GM12873 (cell line): Measurements from ENCODE around the gene ITPKC.

Experiments
- TF ChIP-seq, protein P1 (sequence below): IDR thresholded peaks from 2 replicates; pipeline ENCODE4 v1.5.1; 2012; ENCODE audit warnings: low read depth, mild to moderate bottlenecking, moderate library complexity, low read length, control low read depth; ENCODE audit not compliant: insufficient read depth; ENCODE audit errors: missing control alignments

The ITPKC gene

DNA sequence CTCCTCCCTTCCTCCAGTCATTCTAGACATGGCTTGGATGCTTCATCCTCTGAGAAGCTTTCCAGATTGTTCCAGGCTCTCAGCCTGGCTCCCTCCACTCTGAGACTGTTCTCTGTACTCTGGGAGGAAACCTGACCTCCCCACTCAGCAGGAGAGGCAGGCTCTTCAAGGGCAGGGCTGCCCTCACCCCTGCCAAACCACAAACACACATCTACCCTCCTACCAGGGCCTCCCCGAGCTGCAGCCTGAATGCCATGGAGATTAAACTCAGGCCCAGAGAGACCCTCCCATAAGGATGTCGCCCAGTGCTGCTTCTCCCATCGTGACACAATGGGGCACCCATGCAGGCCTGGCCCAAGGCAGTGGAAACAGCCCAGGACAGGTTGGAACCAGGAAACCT lies 42.6 kb upstream of the ITPKC start:
- TF ChIP-seq, protein P1, sequence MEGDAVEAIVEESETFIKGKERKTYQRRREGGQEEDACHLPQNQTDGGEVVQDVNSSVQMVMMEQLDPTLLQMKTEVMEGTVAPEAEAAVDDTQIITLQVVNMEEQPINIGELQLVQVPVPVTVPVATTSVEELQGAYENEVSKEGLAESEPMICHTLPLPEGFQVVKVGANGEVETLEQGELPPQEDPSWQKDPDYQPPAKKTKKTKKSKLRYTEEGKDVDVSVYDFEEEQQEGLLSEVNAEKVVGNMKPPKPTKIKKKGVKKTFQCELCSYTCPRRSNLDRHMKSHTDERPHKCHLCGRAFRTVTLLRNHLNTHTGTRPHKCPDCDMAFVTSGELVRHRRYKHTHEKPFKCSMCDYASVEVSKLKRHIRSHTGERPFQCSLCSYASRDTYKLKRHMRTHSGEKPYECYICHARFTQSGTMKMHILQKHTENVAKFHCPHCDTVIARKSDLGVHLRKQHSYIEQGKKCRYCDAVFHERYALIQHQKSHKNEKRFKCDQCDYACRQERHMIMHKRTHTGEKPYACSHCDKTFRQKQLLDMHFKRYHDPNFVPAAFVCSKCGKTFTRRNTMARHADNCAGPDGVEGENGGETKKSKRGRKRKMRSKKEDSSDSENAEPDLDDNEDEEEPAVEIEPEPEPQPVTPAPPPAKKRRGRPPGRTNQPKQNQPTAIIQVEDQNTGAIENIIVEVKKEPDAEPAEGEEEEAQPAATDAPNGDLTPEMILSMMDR = no peak

DNA sequence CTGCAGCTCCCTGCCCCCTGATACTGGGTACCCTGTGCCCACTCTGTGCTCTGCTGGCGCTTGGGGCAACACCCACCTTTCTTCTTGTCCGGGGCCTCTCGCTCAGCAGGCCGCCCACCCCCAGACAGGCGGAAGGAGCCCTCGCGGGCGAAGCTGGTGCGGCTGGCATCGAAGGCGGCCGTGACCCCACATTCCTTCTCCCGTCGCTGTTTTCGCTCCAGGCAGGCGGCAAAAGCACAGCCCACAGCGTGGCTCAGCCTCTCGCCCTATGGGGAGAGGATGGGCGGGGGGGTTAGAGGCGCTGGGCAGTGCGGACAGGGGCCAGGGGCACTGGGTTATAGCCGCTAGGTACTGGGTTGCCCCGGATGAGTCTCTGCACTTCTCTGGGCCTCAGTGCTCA lies 39.8 kb upstream of the ITPKC start:
- TF ChIP-seq, protein P1 = no peak

DNA sequence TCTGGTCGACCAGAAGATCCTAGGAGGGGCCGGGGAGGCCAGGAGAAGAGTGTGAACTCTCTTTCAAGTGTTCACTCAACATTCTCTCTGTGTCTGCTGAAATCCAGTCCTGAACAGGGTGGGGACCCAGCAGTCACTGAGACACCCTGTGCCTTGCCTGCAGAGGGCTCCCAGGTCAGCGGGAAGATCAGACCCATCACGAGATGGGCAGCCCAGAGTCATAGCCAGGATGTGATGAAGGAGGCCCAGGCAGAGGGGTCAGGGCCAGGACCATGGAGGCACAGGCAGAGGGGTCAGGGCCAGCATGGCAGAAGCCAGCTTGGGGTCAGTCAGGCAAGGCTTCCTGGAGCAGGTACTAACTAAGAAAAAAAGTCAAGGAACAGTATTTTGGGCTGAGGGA lies 35.9 kb upstream of the ITPKC start:
- TF ChIP-seq, protein P1 = no peak

DNA sequence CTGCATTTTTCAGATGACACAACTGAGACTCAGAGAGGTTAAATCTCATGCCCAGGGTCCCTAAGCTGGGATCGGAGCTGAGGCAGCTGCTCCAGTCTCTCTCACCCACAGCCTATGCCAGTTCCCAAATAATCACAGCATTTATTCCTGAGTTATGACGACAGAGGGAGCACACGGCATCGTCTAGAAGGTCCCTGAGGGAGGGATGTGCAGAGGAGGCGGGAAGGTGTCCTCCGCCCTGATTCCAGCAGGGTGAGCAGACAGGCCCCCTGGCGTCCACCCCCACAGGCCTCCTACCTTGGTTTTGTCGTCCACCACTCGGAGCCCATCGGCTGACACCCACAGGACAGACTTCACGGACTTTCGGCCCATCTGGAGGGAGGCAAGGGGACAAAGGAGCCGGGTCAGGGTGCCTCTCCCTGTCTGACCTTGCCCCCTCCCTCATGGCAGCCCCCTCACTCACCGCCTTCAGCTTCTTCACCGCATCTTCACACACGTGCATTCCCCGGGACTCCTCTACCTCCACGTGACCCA lies 34.4 kb upstream of the ITPKC start:
- TF ChIP-seq, protein P1 = no peak

DNA sequence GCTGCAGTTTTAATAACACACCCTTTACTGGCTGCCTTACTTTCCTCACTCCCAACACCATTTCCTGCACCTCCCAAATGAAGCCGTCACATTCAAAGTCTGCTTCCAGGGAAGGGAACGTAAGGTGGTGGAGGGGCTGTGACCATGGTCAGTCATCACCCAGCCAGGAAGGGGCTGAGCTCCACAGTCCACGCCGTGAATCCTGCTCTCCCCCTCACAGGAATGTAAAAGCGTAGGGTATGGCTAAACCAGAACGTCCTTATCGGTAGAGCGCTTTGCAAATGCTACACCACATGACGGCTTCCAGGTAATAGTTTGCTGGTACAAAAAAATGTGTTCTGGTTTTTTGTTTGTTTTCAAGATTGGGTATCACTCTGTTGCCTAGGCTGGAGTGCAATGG lies 33.5 kb upstream of the ITPKC start:
- TF ChIP-seq, protein P1 = no peak

DNA sequence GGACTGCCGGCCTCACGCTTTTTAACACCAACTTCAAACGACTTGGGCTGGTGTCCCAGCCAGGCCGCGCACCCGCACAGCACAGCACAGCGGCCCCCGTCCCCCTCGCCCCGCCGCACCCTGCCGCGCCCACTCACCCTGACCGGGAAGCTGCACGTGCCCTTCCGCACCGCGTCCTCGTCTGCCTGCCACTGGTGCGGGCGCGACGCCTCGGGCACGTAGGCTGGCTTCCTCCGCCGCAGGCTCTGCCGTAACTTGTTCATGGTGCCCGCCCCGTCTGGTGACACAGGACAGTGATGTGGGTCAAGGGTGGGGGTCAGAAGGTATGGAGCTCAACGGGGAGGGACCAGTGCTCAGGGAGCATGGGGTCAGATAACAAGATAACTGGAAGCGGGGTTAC lies 32.6 kb upstream of the ITPKC start:
- TF ChIP-seq, protein P1 = no peak

DNA sequence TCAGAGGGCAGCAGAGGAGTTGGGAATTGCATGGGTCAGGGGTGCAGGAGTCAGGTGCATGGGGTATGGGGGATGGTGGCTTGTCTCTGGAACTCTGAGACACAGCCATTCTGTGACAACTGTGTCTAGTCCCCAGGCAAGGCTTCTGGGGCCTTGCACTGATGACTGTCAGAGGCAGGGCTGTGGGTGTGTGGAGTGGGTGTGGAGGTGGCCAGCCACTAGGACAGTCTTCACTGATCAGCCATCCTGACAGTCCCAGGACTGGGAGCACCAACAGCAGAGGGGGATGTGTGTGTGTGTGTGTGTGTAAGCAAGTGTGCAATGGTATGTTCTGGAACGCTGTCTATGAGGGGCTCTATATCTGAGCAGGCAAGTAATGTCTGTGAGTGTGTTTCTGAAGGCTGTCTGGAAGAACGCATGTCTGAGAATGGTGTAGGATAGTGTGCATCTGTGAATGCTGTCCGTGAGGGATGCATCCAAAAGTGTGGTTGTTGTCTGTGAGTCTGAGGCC lies 31.8 kb upstream of the ITPKC start:
- TF ChIP-seq, protein P1 = no peak

DNA sequence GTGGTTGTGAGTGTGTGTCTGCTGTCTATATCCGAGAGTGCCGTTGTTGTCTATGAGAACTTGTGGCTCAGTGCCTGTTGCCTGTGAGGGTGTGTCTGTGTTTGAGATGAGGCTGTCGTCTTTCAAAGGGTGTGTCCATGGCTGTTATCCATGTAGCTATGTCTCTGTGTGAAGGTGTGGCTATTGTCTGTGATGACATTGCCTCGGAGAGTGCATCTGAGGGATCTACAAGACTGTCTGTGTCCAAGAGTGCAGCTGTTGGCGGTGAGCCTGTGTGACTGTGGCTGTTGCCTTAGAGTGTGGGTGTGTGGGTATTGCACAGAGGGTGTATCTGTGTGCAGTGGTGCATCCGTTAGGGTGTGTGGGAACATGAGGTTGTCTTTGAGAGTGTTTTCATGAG lies 31.3 kb upstream of the ITPKC start:
- TF ChIP-seq, protein P1 = no peak
